GM12878 (cell line): Measurements from ENCODE around the gene MYH9. TPM values are rescaled to one million over a fixed set of nuclear protein-coding genes. Genes with fewer than 3 reads are reported as not detected.

Experiments
- E2F8 ChIP-seq: fragments of 450-650 bp; IDR thresholded peaks from 2 replicates; pipeline ENCODE4 v1.6.1; 2018; ENCODE audit warnings: mild to moderate bottlenecking, low read depth, moderate library complexity; ENCODE audit not compliant: partially characterized antibody
- E4F1 ChIP-seq: fragments of 450-650 bp; IDR thresholded peaks from 2 replicates; pipeline ENCODE4 v1.6.1; 2018; ENCODE audit warnings: borderline replicate concordance, mild to moderate bottlenecking; ENCODE audit not compliant: partially characterized antibody
- KDM1A ChIP-seq: fragments of 200-600 bp; sonication (generic); IDR thresholded peaks from 2 replicates; pipeline ENCODE4 v1.6.1; 2016; ENCODE audit warnings: borderline replicate concordance
- MAX ChIP-seq: IDR thresholded peaks from 2 replicates; pipeline ENCODE4 v1.6.1; 2012; ENCODE audit warnings: low read depth, low read length, improper control_type of control experiment
- MLLT1 ChIP-seq: fragments of 450-650 bp; IDR thresholded peaks from 2 replicates; pipeline ENCODE4 v1.6.1; 2016; ENCODE audit warnings: mild to moderate bottlenecking
- NBN ChIP-seq: fragments of 450-650 bp; IDR thresholded peaks from 2 replicates; pipeline ENCODE4 v1.6.1; 2016
- PBX3 ChIP-seq: IDR thresholded peaks from 2 replicates; pipeline ENCODE4 v1.6.1; 2011; ENCODE audit warnings: mild to moderate bottlenecking, low read depth, low read length, moderate library complexity; ENCODE audit not compliant: insufficient replicate concordance
- PKNOX1 ChIP-seq: fragments of 450-650 bp; IDR thresholded peaks from 2 replicates; pipeline ENCODE4 v1.6.1; 2016; ENCODE audit warnings: mild to moderate bottlenecking
- RAD51 ChIP-seq: fragments of 450-650 bp; IDR thresholded peaks from 2 replicates; pipeline ENCODE4 v1.6.1; 2016; ENCODE audit warnings: moderate library complexity, mild to moderate bottlenecking, inconsistent platforms
- REST ChIP-seq: IDR thresholded peaks from 2 replicates; pipeline ENCODE4 v1.6.1; 2012; ENCODE audit warnings: mild to moderate bottlenecking, low read depth, low read length
- RFX5 ChIP-seq: IDR thresholded peaks from 2 replicates; pipeline ENCODE4 v1.6.1; 2011; ENCODE audit warnings: low read depth, low read length, improper control_type of control experiment
- USF2 ChIP-seq: IDR thresholded peaks from 2 replicates; pipeline ENCODE4 v1.6.1; 2011; ENCODE audit warnings: low read depth, low read length, improper control_type of control experiment, borderline replicate concordance
- ZNF24 ChIP-seq: fragments of 450-650 bp; IDR thresholded peaks from 2 replicates; pipeline ENCODE4 v1.6.1; 2017; ENCODE audit warnings: antibody characterized with exemption, mild to moderate bottlenecking
- polyA plus RNA-seq, 11 experiments: library from polyadenylated mRNA; depleted of rRNA in 4 of 11; unstranded in 6 of 11; stranded (reverse) in 5 of 11; fragments of >200 nt; fragmentation: Nextera tagmentation in 4 of 11; fragmentation: Illumina TruSeq in 1 of 11; extraction: Ambion mirVana in 4 of 11; extraction: Trizol in 1 of 11; gene quantifications; 1 replicate in 1 of 11; 2 replicates in 10 of 11; pipeline versions ENCODE4 v1.2.1 to v1.2.3, GENCODE V29; 2011 to 2016; ENCODE audit warnings: inconsistent platforms in 2 of 11, missing spikeins in 2 of 11, low read depth in 1 of 11
- total RNA-seq, 4 experiments: library from RNA; depleted of rRNA in 3 of 4; stranded (reverse); fragments of >200 nt in 3 of 4; fragmentation: Illumina TruSeq in 1 of 4; extraction: Trizol in 1 of 4; gene quantifications; 2 replicates each; pipeline versions ENCODE4 v1.2.1 to v1.2.3, GENCODE V29; 2013 to 2021

The MYH9 gene
- total and polyA plus RNA-seq, 10 of the 15 experiments (the other 5 are each of a cell fraction or from before 2014, with no cell fraction given): 5.1 to 525 (median 145) TPM

GRCh38 chr22:36258701-36259614 lies 128.8 kb downstream of the MYH9 start (continued):
- TF ChIP-seq MAX: no peak
- no peak for TF ChIP-seq KDM1A
- no peak for TF ChIP-seq REST
- 0 out of 2 replicates have a peak, but pooled peaks have one; percentile 28 for TF ChIP-seq RAD51
- TF ChIP-seq RFX5: no peak
- no peak for TF ChIP-seq ZNF24
- TF ChIP-seq USF2: no peak
- peak; percentile 72; the same call in 1 of the 2 replicates for TF ChIP-seq NBN
- no peak for TF ChIP-seq E4F1
- peak; percentile 95 for TF ChIP-seq MLLT1
- peak; percentile 74 for TF ChIP-seq PKNOX1
- TF ChIP-seq PBX3: no peak
- TF ChIP-seq E2F8: no peak
